AG04450 (cell line): ENCODE results near the gene SLC22A1. TPM values are rescaled to one million over a fixed set of nuclear protein-coding genes. Genes with fewer than 3 reads are reported as not detected.
"Not testable (repeated sequence)": the region's sequence is repeated elsewhere in the genome, so short reads cannot be mapped to it uniquely, and the experiment has no call there.

Source experiments
- CTCF ChIA-PET: fragments of 300-600, 350-600 bp; formaldehyde crosslinking; extraction: SDS; loops from one replicate; lab custom pipeline; 2022; ENCODE audit warnings: antibody characterized with exemption, inconsistent platforms; lab: Charles Lee
- POLR2A ChIA-PET: fragments of 350-600 bp; formaldehyde crosslinking; extraction: SDS; loops from one replicate; lab custom pipeline; 2021; ENCODE audit warnings: antibody characterized with exemption, inconsistent platforms; lab: Yijun Ruan, JAX
- DNase-seq: peaks from one replicate; pipeline ENCODE4 v3.0.0-alpha.2; 2011; ENCODE audit warnings: low read depth, low spot score
- H3K27ac ChIP-seq: one replicate; pipeline ENCODE4 v1.5.1; 2012; ENCODE audit warnings: low read depth, low read length, control low read depth
- H3K27me3 ChIP-seq: one replicate; pipeline ENCODE4 v1.6.0; 2012; ENCODE audit warnings: low read length; ENCODE audit not compliant: control insufficient read depth, insufficient read depth
- H3K4me3 ChIP-seq: 2 replicates; pipeline ENCODE4 v1.5.1; 2011; ENCODE audit warnings: mild to moderate bottlenecking, low read depth, low read length, control low read depth
- H3K9me3 ChIP-seq: 2 replicates; pipeline ENCODE4 v1.5.1; 2012; ENCODE audit warnings: low read length; ENCODE audit not compliant: control insufficient read depth, insufficient read depth
- CTCF ChIP-seq: IDR thresholded peaks from 2 replicates; pipeline ENCODE4 v1.5.1; 2011; ENCODE audit warnings: low read depth, low read length, control low read depth, inconsistent platforms
- polyA plus RNA-seq: library from polyadenylated mRNA; depleted of rRNA; stranded (reverse); fragments of >200 nt; gene quantifications from 2 replicates; pipeline ENCODE4 v1.2.3, GENCODE V29; 2011

SLC22A1 gene
- polyA plus RNA-seq, 1 experiment = 0.36 TPM

- no peak overlapping the region for H3K4me3 ChIP-seq
- H3K27ac ChIP-seq = no peak overlapping the region
- H3K27me3 ChIP-seq = peaks cover 2% of the 10 kb centered on the region
- H3K9me3 ChIP-seq = no peaks in the 10 kb centered on the region
- no peak for DNase-seq
- CTCF ChIA-PET = interaction anchor here (1.6 kb wide), 1 partner anchor 23 kb away, joined by 9 read pairs; no protein-coding TSS in a partner anchor
- TF ChIP-seq CTCF = no peak
- POLR2A ChIA-PET = no interaction called here
These were observed 40.0 kb downstream of the SLC22A1 start for GRCh38 chr6:160161647-160161986.

- POLR2A ChIA-PET = no interaction called here
- H3K27me3 ChIP-seq = peaks cover 2% of the 10 kb centered on the region
- no peak overlapping the region for H3K4me3 ChIP-seq
- no peak for DNase-seq
- CTCF ChIA-PET = interaction anchor here (0.9 to 1.6 kb wide), 2 partner anchors 24 to 359 kb away, joined by 3 to 9 read pairs; no protein-coding TSS in a partner anchor
- no peaks in the 10 kb centered on the region for H3K9me3 ChIP-seq
- TF ChIP-seq CTCF = no peak
- H3K27ac ChIP-seq = no peak overlapping the region
These were observed 40.5 kb downstream of the SLC22A1 start for GRCh38 chr6:160162030-160162566.

GRCh38 chr6:160163425-160163824 is 41.8 kb downstream of the SLC22A1 start:
- no peak overlapping the region for H3K4me3 ChIP-seq
- CTCF ChIA-PET = interaction anchor here (1.0 kb wide), 1 partner anchor 75 kb away, joined by 4 read pairs; no protein-coding TSS in a partner anchor
- POLR2A ChIA-PET = no interaction called here
- TF ChIP-seq CTCF = no peak
- DNase-seq = no peak
- peaks cover 2% of the 10 kb centered on the region for H3K27me3 ChIP-seq
- no peaks in the 10 kb centered on the region; the same call in 1 of the 2 replicates for H3K9me3 ChIP-seq
- no peak overlapping the region for H3K27ac ChIP-seq

- DNase-seq = no peak
- ChIA-PET POLR2A (no interaction called here), CTCF (interaction anchor here (1.0 kb wide), 1 partner anchor 76 kb away, joined by 4 read pairs; no protein-coding TSS in a partner anchor)
- peaks cover 2% of the 10 kb centered on the region for H3K27me3 ChIP-seq
- no peak overlapping the region for H3K27ac ChIP-seq
- H3K9me3 ChIP-seq = no peaks in the 10 kb centered on the region; the same call in 1 of the 2 replicates
- TF ChIP-seq CTCF = no peak
- H3K4me3 ChIP-seq = no peak overlapping the region
These were observed 42.3 kb downstream of the SLC22A1 start for GRCh38 chr6:160163912-160164311.

- POLR2A ChIA-PET, H3K27me3 ChIP-seq, H3K27ac ChIP-seq, DNase-seq, H3K4me3 ChIP-seq, H3K9me3 ChIP-seq, CTCF ChIA-PET: not testable (repeated sequence)
These were observed 44.3 kb downstream of the SLC22A1 start for GRCh38 chr6:160165928-160166327.
